Lower lobe of right lung (tissue), 2 donors: Measurements from ENCODE around the gene IRX1. TPM values are rescaled to one million over a fixed set of nuclear protein-coding genes. Genes with fewer than 3 reads are reported as not detected.

ENCODE experiments used
- ATAC-seq, 2 donors: fragments of 200-7000 bp; cut with Tn5 transposase; one replicate each; pipeline ENCODE4 v1.9.1; 2020 to 2022; ENCODE audit warnings: mild to moderate bottlenecking in 2 of 2, moderate library complexity in 2 of 2
- DNase-seq: peaks from one replicate; pipeline ENCODE4 v3.0.0-alpha.2; 2020
- H3K27ac ChIP-seq: fragments of 200-600 bp; one replicate; pipeline ENCODE4 v1.8.0; 2022
- H3K27me3 ChIP-seq: fragments of 200-600 bp; one replicate; pipeline ENCODE4 v1.8.0; 2022; ENCODE audit warnings: low read depth
- H3K36me3 ChIP-seq: fragments of 200-600 bp; one replicate; pipeline ENCODE4 v1.8.0; 2022; ENCODE audit warnings: mild to moderate bottlenecking
- H3K4me1 ChIP-seq: fragments of 200-600 bp; one replicate; pipeline ENCODE4 v1.8.0; 2022
- H3K4me3 ChIP-seq: fragments of 200-600 bp; one replicate; pipeline ENCODE4 v1.8.0; 2022; ENCODE audit warnings: mild to moderate bottlenecking
- H3K9me3 ChIP-seq: fragments of 200-600 bp; one replicate; pipeline ENCODE4 v1.8.0; 2022
- CTCF ChIP-seq: fragments of 200-600 bp; IDR thresholded peaks from one replicate; pipeline ENCODE4 v1.8.0; 2022; ENCODE audit warnings: antibody characterized with exemption, mild to moderate bottlenecking
- intact Hi-C: fragments of 100-400 bp; cut with DNase I; formaldehyde crosslinking; loops from one replicate; pipeline ENCODE4 v1.11.0; 2022
- total RNA-seq: library from RNA; stranded (reverse); fragmentation: NEBNext Ultra II Directional; extraction: Animal tissue kit (Norgen Biotek cat#: 25700); gene quantifications from one replicate; pipeline ENCODE4 v1.2.1, GENCODE V29; 2021
- donor health status: DM: no; HTN: yes; CAD: no; lungs with severe emphysema.

The IRX1 gene
- total RNA-seq, 1 donor from 2014 or later = 6.0 TPM

GRCh38 chr5:3619579-3619978 lies 23.9 kb downstream of the IRX1 start:
- Histone ChIP-seq H3K4me1 (no peaks in the 10 kb centered on the region), H3K27ac (no peak overlapping the region), H3K27me3 (no peaks in the 10 kb centered on the region), H3K36me3 (no peaks in the 10 kb centered on the region), H3K9me3 (no peaks in the 10 kb centered on the region), H3K4me3 (no peak overlapping the region)
- TF ChIP-seq CTCF = no peak
- ATAC-seq (peak in 1 of 2 donors; percentile 31), DNase-seq (no peak)
- intact Hi-C loops = no loop called here

- no peak for TF ChIP-seq CTCF
- H3K4me3 ChIP-seq = no peak overlapping the region
- no peaks in the 10 kb centered on the region for H3K9me3 ChIP-seq
- intact Hi-C loops = no loop called here
- DNase-seq (no peak), ATAC-seq (no peak)
- H3K4me1 ChIP-seq = no peaks in the 10 kb centered on the region
- H3K36me3 ChIP-seq = no peaks in the 10 kb centered on the region
- no peaks in the 10 kb centered on the region for H3K27me3 ChIP-seq
- H3K27ac ChIP-seq = no peak overlapping the region
Measured at GRCh38 chr5:3622961-3623360, 27.3 kb downstream of the IRX1 start.

- Histone ChIP-seq H3K27me3 (no peaks in the 10 kb centered on the region), H3K4me3 (no peak overlapping the region), H3K9me3 (no peaks in the 10 kb centered on the region), H3K36me3 (no peaks in the 10 kb centered on the region), H3K27ac (no peak overlapping the region), H3K4me1 (no peaks in the 10 kb centered on the region)
- DNase-seq (no peak), ATAC-seq (no peak)
- intact Hi-C loops = no loop called here
- no peak for TF ChIP-seq CTCF
Measured at GRCh38 chr5:3625626-3626025, 30.0 kb downstream of the IRX1 start.

- H3K27ac ChIP-seq = no peak overlapping the region
- no peaks in the 10 kb centered on the region for H3K4me1 ChIP-seq
- ATAC-seq = no peak
- no peaks in the 10 kb centered on the region for H3K9me3 ChIP-seq
- H3K27me3 ChIP-seq = no peaks in the 10 kb centered on the region
- intact Hi-C loops = no loop called here
- no peak for TF ChIP-seq CTCF
- H3K36me3 ChIP-seq = no peaks in the 10 kb centered on the region
- H3K4me3 ChIP-seq = no peak overlapping the region
- DNase-seq = no peak
Measured at GRCh38 chr5:3634061-3634460, 38.4 kb downstream of the IRX1 start.

- ATAC-seq = no peak
Measured at GRCh38 chr5:3639175-3639574, 43.5 kb downstream of the IRX1 start.

More at GRCh38 chr5:3639175-3639574, 43.5 kb downstream of the IRX1 start:
- Histone ChIP-seq H3K4me1 (no peaks in the 10 kb centered on the region), H3K9me3 (no peaks in the 10 kb centered on the region), H3K36me3 (no peaks in the 10 kb centered on the region), H3K27ac (no peak overlapping the region), H3K4me3 (no peak overlapping the region), H3K27me3 (no peaks in the 10 kb centered on the region)
- no peak for DNase-seq
- intact Hi-C loops = no loop called here
- TF ChIP-seq CTCF = no peak
